Renal cortex interstitium (tissue), 11 donors: ENCODE measurements around the gene BMPER. TPM values are rescaled to one million over a fixed set of nuclear protein-coding genes. Genes with fewer than 3 reads are reported as not detected.

Experiments
- DNase-seq, 11 donors: peaks; one replicate each; pipeline ENCODE4 v3.0.0-alpha.2; 2013; ENCODE audit warnings: low read depth in 9 of 11, low spot score in 4 of 11; ENCODE audit errors: extremely low read depth in 1 of 11
- polyA plus RNA-seq, 3 donors: library from polyadenylated mRNA; unstranded; fragments of 120-200 nt; gene quantifications; one replicate each; pipeline ENCODE4 v1.2.1, GENCODE V29; 2013; ENCODE audit not compliant: insufficient read length in 3 of 3

The BMPER gene
- polyA plus RNA-seq, 3 donors = 18.9 to 29.1 (median 24.7) TPM

DNA sequence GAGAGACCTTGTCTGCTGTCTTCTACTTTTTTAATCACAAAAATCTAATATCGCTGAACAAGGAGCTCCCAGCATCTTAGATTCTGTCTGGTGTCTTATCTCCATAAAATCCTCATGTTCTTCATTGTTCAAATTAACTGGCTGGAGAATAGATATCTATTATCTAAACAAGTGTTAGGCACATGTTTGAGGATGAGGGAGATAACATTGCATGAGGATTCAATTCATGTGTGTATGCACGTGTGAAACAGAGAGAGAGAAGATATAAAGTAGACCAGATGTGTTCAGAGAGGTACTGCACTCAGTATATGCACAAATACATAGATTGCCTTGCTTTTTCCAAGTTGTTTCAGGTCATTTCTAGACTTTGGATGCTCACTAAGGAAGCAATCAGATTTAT lies 5.4 kb downstream of the BMPER start:
- DNase-seq = no peak

GRCh38 chr7:33916357-33917081 lies 11.2 kb downstream of the BMPER start:
- DNase-seq = no peak

DNA sequence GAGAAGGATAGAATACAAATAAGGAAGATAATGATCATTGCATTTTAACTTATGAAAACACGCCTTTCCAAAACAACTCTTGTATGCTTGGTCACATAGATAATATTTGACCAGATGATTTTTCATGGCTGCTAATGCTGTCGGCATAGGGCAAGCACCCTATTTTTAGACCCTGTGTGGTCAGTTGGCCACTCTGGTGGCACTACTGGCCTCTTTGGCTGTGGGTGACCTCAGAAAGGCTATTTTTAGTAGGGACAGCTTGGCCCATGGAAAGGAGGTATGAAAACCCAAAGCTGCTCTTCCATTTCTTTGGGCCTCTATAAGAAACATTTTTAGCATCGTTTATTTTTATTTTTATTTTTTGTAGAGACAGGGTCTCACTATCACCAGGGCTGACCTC lies 12.3 kb downstream of the BMPER start:
- DNase-seq = no peak

DNA sequence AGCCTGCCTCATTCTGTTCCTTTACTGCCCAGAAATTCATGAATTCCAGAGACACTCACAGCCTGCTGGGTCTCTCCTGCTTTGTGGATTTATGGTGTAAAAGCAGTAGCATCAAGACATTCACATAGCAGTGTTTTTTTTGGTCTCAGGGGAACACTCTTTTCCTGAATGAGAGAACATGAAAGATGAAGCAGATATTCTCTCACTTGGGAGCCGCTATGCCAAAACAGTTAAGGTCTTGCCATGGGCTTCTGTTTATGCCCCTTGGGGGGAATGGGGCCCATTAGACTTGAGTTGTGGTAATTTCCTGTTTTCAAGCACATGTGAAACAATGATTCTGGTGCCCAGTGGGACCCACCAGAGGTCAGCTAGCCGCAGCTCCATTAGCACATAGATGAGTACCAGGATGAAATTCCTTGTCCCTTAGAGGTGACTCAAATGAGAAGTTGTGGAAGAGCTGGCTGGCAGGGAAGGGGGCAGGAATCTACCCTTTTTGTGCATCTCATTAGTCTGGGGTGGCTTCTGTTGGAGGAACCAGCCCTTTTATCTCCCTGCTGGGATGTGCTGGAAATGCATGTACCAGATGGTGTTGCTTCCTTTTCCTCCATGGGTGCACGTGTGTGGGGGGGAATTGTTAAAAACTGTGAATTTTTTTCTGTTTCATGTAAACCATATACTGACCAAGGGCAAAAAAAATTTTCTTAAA lies 13.3 kb downstream of the BMPER start:
- no peak for DNase-seq

DNA sequence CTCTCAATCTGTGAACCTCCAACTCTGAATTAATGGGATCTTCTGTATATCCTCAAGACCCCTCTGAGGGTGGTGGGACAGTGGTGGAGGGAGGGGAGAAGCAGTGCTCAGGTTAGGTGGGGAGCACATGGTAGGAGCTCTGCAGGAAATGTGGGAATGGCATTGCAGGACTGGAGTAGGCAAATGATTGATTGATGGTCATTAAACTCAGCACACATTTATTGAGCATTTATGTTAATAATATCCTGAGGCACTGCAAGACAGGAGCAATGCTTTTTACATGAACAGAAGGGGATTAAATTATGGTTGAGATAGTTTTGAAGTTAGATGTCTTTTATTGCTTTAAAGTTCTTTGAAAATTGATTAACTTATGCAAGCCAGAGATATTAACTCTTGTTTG lies 14.1 kb downstream of the BMPER start:
- no peak for DNase-seq

GRCh38 chr7:33921216-33921938 lies 16.0 kb downstream of the BMPER start:
- no peak for DNase-seq

- no peak for DNase-seq
Observed at GRCh38 chr7:33922820-33923219, 17.5 kb downstream of the BMPER start.

- DNase-seq = no peak
Observed at GRCh38 chr7:33923440-33924229, 18.3 kb downstream of the BMPER start.

DNA sequence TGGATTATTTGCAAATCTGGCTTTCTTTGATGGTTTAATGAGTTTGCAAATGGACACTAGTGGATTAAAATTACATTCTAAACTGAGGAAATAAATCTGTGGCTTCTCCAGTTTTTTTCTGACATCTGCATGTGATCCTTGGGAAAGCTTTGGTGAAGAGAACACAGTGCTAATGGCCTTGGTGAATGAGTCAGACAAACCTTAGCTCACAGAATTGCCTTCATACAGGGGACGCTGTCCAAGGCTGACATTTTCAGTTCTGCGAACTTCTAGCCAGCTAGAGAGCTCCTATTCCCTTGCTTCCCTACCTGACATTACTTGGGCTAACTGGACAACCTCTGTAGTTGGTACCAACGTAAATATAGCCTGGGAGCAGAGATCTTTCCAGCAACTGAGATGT lies 21.2 kb downstream of the BMPER start:
- no peak for DNase-seq

DNA sequence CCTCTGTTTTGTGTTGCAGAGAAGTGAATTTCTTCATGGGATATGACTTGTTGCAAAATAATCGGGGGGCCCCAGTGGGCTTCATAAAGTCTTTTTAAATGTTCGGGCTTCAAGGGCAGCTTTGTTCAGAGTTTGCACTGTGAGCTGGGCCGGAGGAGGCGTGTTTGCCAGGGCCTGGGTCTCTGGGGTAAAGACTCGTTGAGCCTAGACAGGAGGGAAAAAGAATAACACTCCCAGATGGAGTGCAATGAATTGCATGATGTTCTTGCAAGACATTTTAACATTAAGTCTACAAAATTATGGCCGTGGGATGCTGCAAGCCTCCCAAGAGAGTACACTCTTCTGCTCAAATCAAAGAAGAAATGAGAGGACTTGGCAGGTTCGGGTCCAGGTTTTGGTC lies 23.6 kb downstream of the BMPER start:
- no peak for DNase-seq

DNA sequence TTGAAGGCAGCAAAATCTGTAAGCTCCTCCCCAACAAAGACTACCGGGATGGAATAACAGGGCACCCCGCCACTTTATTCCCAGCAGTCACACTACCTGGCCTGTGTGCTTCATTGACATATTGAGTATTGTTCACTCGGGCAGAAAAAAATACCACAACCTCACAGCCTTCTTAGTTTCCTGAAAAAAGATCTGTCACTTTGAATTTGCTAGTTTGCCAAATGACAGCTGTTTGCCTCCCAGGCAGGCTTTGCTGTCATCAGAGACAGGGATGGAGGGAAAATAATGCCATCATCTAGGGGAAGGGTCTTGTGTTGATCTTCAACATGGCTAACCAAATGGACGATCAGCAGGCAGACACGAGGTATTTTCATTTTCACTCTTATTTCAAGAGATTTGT lies 26.9 kb downstream of the BMPER start:
- no peak for DNase-seq

DNA sequence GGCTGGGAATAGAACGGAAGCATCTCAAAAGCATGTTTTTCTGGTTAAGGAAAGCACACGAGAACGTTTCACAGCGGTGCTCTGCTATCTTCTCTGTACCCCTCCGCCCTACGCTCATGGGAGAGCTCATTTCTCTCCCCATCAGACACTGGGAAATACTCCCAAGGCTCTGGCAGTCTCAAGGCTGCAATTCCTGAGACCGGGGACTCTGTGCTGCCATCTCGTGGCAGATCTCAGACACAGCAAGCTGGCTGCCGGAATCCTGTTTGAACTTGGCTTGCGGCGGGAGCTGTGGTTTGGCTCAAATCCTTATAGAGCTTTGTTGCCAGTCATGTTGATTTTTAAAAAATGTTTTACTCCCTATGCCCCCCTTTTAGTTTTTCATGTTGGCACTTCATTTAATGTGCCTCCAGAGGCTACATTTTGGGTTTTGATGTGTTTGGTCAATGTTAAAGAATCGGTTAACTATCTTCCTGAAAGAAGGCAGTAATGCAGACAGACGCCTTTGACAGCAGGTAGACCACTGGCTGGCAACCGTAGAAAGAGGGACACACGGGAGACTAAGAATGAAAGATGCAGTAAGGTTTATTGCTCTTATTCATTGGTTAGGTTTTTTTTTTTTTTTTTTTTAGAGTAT lies 27.6 kb downstream of the BMPER start:
- peak; percentile 61 to 79 (median 72) for DNase-seq

DNA sequence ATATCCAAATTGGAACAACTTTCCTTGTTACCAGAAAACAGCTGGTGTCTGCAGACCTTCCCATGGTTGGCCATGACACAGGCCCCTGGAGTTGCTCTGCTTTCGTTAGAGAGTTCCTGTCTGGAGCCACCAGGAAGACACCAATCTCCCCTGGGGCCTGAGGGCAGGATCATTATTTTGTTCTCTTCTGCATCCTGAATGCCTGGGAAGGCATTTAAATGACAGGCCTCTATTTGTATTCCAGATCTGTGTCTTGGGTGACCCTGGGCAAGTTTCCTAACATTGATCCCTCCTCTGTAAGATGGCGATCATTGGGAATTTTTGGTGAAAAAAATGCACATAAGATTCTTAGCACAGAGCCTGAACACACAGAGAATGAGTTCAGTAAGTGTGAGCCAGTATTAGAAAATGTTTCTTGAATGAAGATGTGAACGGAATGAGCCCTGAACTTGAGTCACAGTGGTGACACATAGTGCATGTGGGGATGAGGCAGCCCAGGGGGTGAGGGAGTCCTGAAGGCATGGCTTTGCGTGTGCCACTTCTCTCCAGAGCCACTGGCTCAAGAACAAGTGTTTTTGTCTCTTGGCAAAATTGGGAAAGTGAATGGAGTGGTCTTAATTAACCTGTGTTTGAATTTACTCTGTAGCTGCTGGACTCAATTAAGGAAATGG lies 28.4 kb downstream of the BMPER start:
- no peak for DNase-seq

GRCh38 chr7:33934391-33934790 lies 29.1 kb downstream of the BMPER start:
- no peak for DNase-seq

GRCh38 chr7:33936503-33936902 lies 31.2 kb downstream of the BMPER start:
- no peak for DNase-seq

GRCh38 chr7:33937871-33938270 lies 32.5 kb downstream of the BMPER start:
- DNase-seq = no peak

- DNase-seq = no peak
Observed at GRCh38 chr7:33939121-33939520, 33.8 kb downstream of the BMPER start.

- DNase-seq = no peak
Observed at GRCh38 chr7:33940503-33940902, 35.2 kb downstream of the BMPER start.
